HEK293 (cell line): ENCODE measurements around the gene PAPSS2.
A peak's percentile ranks its signal among the peaks of the same experiment; 100 is the strongest.

ENCODE experiments used
- CTCF ChIA-PET: fragments of 350-600 bp; formaldehyde crosslinking; extraction: SDS; loops from one replicate; lab custom pipeline; 2021; ENCODE audit warnings: antibody characterized with exemption; lab: Yijun Ruan, JAX
- POLR2A ChIA-PET: fragments of 300-600 bp; formaldehyde crosslinking; extraction: SDS; loops from one replicate; lab custom pipeline; 2020; ENCODE audit warnings: antibody characterized with exemption, inconsistent platforms; lab: Yijun Ruan, JAX
- H3K27ac ChIP-seq: fragments of 200-500 bp; sonication (Bioruptor generic); 2 replicates; pipeline ENCODE4 v1.5.1; 2014; ENCODE audit warnings: low read depth, low read length, control low read depth, inconsistent platforms; ENCODE audit errors: extremely low read depth
- H3K36me3 ChIP-seq, 2 experiments: fragments of 200-500 bp in 1 of 2; sonication (Bioruptor generic) in 1 of 2; 1 replicate in 1 of 2; 2 replicates in 1 of 2; pipeline ENCODE4 v1.5.1; 2014 to 2017; ENCODE audit warnings: inconsistent platforms in 2 of 2, low read length in 2 of 2; ENCODE audit not compliant: control insufficient read depth in 2 of 2, insufficient read depth in 1 of 2
- H3K4me1 ChIP-seq: fragments of 200-500 bp; sonication (Bioruptor generic); 2 replicates; pipeline ENCODE4 v1.5.1; 2014; ENCODE audit warnings: mild to moderate bottlenecking, low read length, inconsistent platforms; ENCODE audit not compliant: control insufficient read depth, insufficient read depth
- H3K4me3 ChIP-seq: 2 replicates; pipeline ENCODE4 v1.5.1; 2011; ENCODE audit warnings: low read depth, mild to moderate bottlenecking, control low read depth, low read length, moderate library complexity
- H3K9me3 ChIP-seq: fragments of 200-500 bp; sonication (Bioruptor generic); 2 replicates; pipeline ENCODE4 v1.5.1; 2014; ENCODE audit warnings: low read depth, low read length, inconsistent platforms; ENCODE audit not compliant: control insufficient read depth, insufficient read depth
- ELK4 ChIP-seq: IDR thresholded peaks from 2 replicates; pipeline ENCODE4 v1.6.1; 2011; ENCODE audit warnings: mild to moderate bottlenecking, low read depth, low read length, borderline replicate concordance
- IKZF3 ChIP-seq: fragments of 450-650 bp; IDR thresholded peaks from 2 replicates; pipeline ENCODE4 v1.5.0; 2018; ENCODE audit warnings: missing biosample characterization, mild to moderate bottlenecking, missing genetic modification characterization, moderate library complexity
- PRDM6 ChIP-seq: fragments of 450-650 bp; formaldehyde crosslinking; IDR thresholded peaks from 2 replicates; pipeline ENCODE4 v1.5.1; 2017; ENCODE audit warnings: missing biosample characterization, missing genetic modification characterization
- RBAK ChIP-seq: fragments of 450-650 bp; formaldehyde crosslinking; IDR thresholded peaks from 2 replicates; pipeline ENCODE4 v1.5.1; 2016; ENCODE audit warnings: missing biosample characterization, missing genetic modification characterization
- REST ChIP-seq: fragments of 450-650 bp; formaldehyde crosslinking; IDR thresholded peaks from 2 replicates; pipeline ENCODE4 v1.5.1; 2016; ENCODE audit warnings: missing biosample characterization, missing genetic modification characterization
- ZBTB8A ChIP-seq: fragments of 450-650 bp; formaldehyde crosslinking; IDR thresholded peaks from 2 replicates; pipeline ENCODE4 v1.5.1; 2016; ENCODE audit warnings: missing biosample characterization, missing genetic modification characterization
- ZFP37 ChIP-seq: fragments of 450-650 bp; formaldehyde crosslinking; IDR thresholded peaks from 2 replicates; pipeline ENCODE4 v1.5.1; 2016; ENCODE audit warnings: missing biosample characterization, missing genetic modification characterization
- ZNF121 ChIP-seq: fragments of 450-650 bp; formaldehyde crosslinking; IDR thresholded peaks from 2 replicates; pipeline ENCODE4 v1.5.1; 2016; ENCODE audit warnings: missing biosample characterization, missing genetic modification characterization
- ZNF26 ChIP-seq: fragments of 450-650 bp; formaldehyde crosslinking; IDR thresholded peaks from 2 replicates; pipeline ENCODE4 v1.5.1; 2016; ENCODE audit warnings: missing biosample characterization, missing genetic modification characterization
- ZNF362 ChIP-seq: fragments of 450-650 bp; formaldehyde crosslinking; IDR thresholded peaks from 2 replicates; pipeline ENCODE4 v1.5.1; 2016; ENCODE audit warnings: missing biosample characterization, missing genetic modification characterization
- ZNF548 ChIP-seq: fragments of 450-650 bp; formaldehyde crosslinking; IDR thresholded peaks from 2 replicates; pipeline ENCODE4 v1.5.1; 2016; ENCODE audit warnings: missing biosample characterization, missing genetic modification characterization
- ZNF549 ChIP-seq: fragments of 450-650 bp; IDR thresholded peaks from 2 replicates; pipeline ENCODE4 v1.5.1; 2018; ENCODE audit warnings: missing biosample characterization, missing genetic modification characterization, mild to moderate bottlenecking, inconsistent platforms, moderate library complexity
- ZNF561 ChIP-seq: fragments of 450-650 bp; IDR thresholded peaks from 2 replicates; pipeline ENCODE4 v1.5.1; 2018; ENCODE audit warnings: missing biosample characterization, missing genetic modification characterization, borderline replicate concordance
- ZNF768 ChIP-seq: fragments of 450-650 bp; formaldehyde crosslinking; IDR thresholded peaks from 2 replicates; pipeline ENCODE4 v1.5.1; 2018; ENCODE audit warnings: missing biosample characterization, mild to moderate bottlenecking, missing genetic modification characterization
- ZSCAN5A ChIP-seq: fragments of 450-650 bp; formaldehyde crosslinking; IDR thresholded peaks from 2 replicates; pipeline ENCODE4 v1.5.1; 2016; ENCODE audit warnings: missing biosample characterization, missing genetic modification characterization

The PAPSS2 gene

GRCh38 chr10:87776328-87776727 lies 116.7 kb downstream of the PAPSS2 start (continued):
- TF ChIP-seq PRDM6 (tag by site-specific recombination) (no peak), ZNF362 (tag by site-specific recombination) (no peak)

- H3K27ac ChIP-seq = no peak overlapping the region
- no peaks in the 10 kb centered on the region for H3K4me1 ChIP-seq
- ChIA-PET POLR2A (no interaction called here), CTCF (interaction anchor here (1.0 kb wide), 1 partner anchor 12 kb away, joined by 4 read pairs; no protein-coding TSS in a partner anchor)
- no peaks in the 10 kb centered on the region for H3K9me3 ChIP-seq
- no peak overlapping the region for H3K4me3 ChIP-seq
- peak; percentile 99 for TF ChIP-seq ZNF121 (tag by site-specific recombination)
- TF ChIP-seq REST (tag by site-specific recombination) = no peak
- peaks cover 49 to 53% of the 10 kb centered on the region in 2 experiments for H3K36me3 ChIP-seq
Measured at GRCh38 chr10:87781545-87781944, 121.9 kb downstream of the PAPSS2 start.

GRCh38 chr10:87782721-87783120 lies 123.0 kb downstream of the PAPSS2 start:
- peaks cover 51 to 55% of the 10 kb centered on the region in 2 experiments for H3K36me3 ChIP-seq
- H3K27ac ChIP-seq = no peak overlapping the region
- POLR2A ChIA-PET = no interaction called here
- H3K9me3 ChIP-seq = no peaks in the 10 kb centered on the region
- H3K4me1 ChIP-seq = no peaks in the 10 kb centered on the region
- CTCF ChIA-PET = interaction anchor here (0.7 to 1.0 kb wide), 4 partner anchors 11 to 88 kb away, joined by 3 to 4 read pairs (median 3); no protein-coding TSS in a partner anchor
- no peak overlapping the region for H3K4me3 ChIP-seq
- TF ChIP-seq RBAK (tag by site-specific recombination) (no peak), ZNF549 (tag by site-specific recombination) (no peak), ZBTB8A (tag by site-specific recombination) (no peak), IKZF3 (tag by site-specific recombination) (no peak), ZNF548 (tag by site-specific recombination) (no peak), ELK4 (no peak), ZNF561 (tag by site-specific recombination) (no peak), ZFP37 (tag by site-specific recombination) (no peak), ZNF26 (no peak), REST (tag by site-specific recombination) (no peak), ZNF768 (tag by site-specific recombination) (no peak), ZSCAN5A (tag by site-specific recombination) (no peak)
